ENCODE results near the gene ABCA4. TPM values are rescaled to one million over a fixed set of nuclear protein-coding genes. Genes with fewer than 3 reads are reported as not detected.

Gene ABCA4
- total RNA-seq, 1 donor from 2014 or later = 51.7 TPM

DNA sequence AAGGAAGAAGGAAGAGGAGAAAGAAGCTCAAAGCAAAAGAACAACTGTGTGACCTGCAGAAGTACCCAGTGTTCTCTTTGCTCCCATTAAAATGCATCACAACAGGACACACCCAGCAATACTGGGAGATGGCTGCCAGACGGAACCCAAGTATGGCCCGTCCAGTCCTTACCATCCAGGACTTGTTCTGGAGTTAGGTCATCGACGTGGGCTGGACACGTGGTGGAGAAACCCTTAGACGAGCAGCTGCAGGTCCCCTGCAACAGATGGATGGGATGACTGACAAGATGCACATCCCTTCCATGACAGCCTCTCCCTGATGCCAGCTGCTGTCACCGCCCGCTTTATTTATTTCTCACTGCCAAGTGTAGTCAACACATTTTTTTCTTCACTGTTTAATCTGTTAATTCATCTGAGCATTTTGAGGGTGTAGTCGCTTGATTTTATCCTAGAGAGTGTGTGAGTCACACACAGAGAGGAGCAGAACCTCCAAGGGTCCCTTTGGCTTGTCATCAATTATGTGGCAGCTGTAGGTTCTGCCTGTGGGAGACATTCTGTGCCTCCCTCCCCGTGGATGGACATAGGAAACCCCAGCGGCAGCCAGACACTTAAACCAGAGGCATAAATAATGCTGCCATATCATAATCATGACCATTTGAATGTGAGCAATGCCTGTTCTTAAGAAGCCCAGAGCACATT, 80.9 kb downstream of the ABCA4 start:
- H3K27me3 Mint-ChIP-seq (ENCODE audit: unreplicated experiment) = peaks cover 4% of the 10 kb centered on the region
- H3K4me1 Mint-ChIP-seq (ENCODE audit: unreplicated experiment) = peaks cover 76% of the 10 kb centered on the region
- peak overlapping the region; percentile 58 for H3K27ac Mint-ChIP-seq (ENCODE audit: unreplicated experiment)
- no peaks in the 10 kb centered on the region for H3K9me3 Mint-ChIP-seq (ENCODE audit: unreplicated experiment)
- no peak for DNase-seq (ENCODE audit: low spot score)
- H3K36me3 Mint-ChIP-seq (ENCODE audit: low read depth, unreplicated experiment) = peaks cover 50% of the 10 kb centered on the region
- TF ChIP-seq, protein P1, sequence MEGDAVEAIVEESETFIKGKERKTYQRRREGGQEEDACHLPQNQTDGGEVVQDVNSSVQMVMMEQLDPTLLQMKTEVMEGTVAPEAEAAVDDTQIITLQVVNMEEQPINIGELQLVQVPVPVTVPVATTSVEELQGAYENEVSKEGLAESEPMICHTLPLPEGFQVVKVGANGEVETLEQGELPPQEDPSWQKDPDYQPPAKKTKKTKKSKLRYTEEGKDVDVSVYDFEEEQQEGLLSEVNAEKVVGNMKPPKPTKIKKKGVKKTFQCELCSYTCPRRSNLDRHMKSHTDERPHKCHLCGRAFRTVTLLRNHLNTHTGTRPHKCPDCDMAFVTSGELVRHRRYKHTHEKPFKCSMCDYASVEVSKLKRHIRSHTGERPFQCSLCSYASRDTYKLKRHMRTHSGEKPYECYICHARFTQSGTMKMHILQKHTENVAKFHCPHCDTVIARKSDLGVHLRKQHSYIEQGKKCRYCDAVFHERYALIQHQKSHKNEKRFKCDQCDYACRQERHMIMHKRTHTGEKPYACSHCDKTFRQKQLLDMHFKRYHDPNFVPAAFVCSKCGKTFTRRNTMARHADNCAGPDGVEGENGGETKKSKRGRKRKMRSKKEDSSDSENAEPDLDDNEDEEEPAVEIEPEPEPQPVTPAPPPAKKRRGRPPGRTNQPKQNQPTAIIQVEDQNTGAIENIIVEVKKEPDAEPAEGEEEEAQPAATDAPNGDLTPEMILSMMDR (IDR thresholded peaks at IDR 0.05; ENCODE audit: unreplicated experiment) = peak; percentile 48
- peak overlapping the region; percentile 29 for H3K4me3 Mint-ChIP-seq (ENCODE audit: unreplicated experiment)

DNA sequence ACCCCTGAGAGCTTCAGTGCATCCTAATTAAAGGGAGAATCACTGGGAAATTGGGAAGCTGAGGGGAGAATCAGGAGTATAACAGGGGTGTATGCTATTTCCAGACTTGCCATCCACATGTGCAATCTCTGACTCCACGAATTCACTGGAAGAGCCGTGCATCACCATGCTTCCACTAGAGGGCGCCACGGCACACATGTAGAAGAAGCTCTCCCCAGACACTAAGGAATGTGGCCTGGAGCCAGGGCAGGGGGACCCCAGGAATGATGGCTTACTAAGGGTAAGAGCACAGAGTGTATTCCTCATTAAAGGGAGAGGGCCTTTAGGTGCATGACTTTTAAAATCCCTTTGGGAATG, 81.5 kb downstream of the ABCA4 start:
- peaks cover 4% of the 10 kb centered on the region for H3K27me3 Mint-ChIP-seq (ENCODE audit: unreplicated experiment)
- H3K9me3 Mint-ChIP-seq (ENCODE audit: unreplicated experiment) = no peaks in the 10 kb centered on the region
- peak overlapping the region; percentile 58 for H3K27ac Mint-ChIP-seq (ENCODE audit: unreplicated experiment)
- TF ChIP-seq, protein P1 (IDR thresholded peaks at IDR 0.05; ENCODE audit: unreplicated experiment) = peak; percentile 91
- H3K4me3 Mint-ChIP-seq (ENCODE audit: unreplicated experiment) = peak overlapping the region; percentile 14
- peaks cover 72% of the 10 kb centered on the region for H3K4me1 Mint-ChIP-seq (ENCODE audit: unreplicated experiment)
- H3K36me3 Mint-ChIP-seq (ENCODE audit: low read depth, unreplicated experiment) = peaks cover 52% of the 10 kb centered on the region
- DNase-seq (ENCODE audit: low spot score) = peak; percentile 80

- Mint-ChIP-seq H3K27ac (ENCODE audit: unreplicated experiment) (peak overlapping the region; percentile 97), H3K27me3 (ENCODE audit: unreplicated experiment) (peaks cover 4% of the 10 kb centered on the region), H3K4me1 (ENCODE audit: unreplicated experiment) (peaks cover 69% of the 10 kb centered on the region), H3K4me3 (ENCODE audit: unreplicated experiment) (no peak overlapping the region), H3K36me3 (ENCODE audit: low read depth, unreplicated experiment) (peaks cover 52% of the 10 kb centered on the region), H3K9me3 (ENCODE audit: unreplicated experiment) (no peaks in the 10 kb centered on the region)
- TF ChIP-seq, protein P1 (IDR thresholded peaks at IDR 0.05; ENCODE audit: unreplicated experiment) = no peak
- DNase-seq (ENCODE audit: low spot score) = peak; percentile 38
Observed at GRCh38 chr1:94038511-94038910, 82.4 kb downstream of the ABCA4 start.

DNA sequence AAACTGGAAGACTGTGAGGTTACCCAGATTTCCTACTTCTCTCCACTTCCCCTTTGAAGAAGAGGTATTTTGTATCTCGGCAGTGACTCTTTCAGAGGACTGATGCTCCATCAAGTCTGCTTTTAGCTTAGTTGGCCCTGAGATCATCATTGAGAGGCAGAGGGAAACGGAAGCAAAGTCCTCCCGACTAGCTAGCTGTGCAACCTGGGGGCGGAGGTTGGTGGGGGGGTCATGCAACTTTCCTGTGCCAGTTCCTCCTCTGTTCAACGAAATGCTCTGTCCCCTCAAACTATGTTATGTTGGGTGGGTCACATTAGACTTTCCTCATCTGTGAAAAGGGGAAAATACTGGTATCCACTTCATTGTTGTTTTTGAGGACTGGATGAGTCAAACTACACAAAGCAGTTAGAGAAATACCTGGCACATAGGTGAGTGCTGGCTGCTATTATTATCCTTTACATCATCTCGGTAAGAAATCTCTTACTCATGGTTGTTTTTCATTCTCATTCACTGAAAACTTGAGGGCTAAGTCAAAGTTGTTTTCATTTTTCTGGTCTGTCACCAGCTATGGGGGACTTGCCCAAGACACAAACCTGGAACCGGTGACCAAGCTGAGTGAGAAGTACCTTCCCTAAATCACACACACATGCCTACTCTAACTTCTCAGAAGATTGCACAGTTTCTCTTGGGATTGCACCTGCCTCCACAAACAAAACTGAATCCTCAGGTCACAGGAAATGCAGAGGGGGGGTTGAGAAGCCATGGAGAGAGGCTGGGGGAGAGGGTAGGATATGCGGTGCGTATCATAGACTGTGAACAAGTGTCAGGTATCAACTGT, 83.3 kb downstream of the ABCA4 start:
- Mint-ChIP-seq H3K36me3 (ENCODE audit: low read depth, unreplicated experiment) (peaks cover 45% of the 10 kb centered on the region), H3K4me3 (ENCODE audit: unreplicated experiment) (peak overlapping the region; percentile 8), H3K27me3 (ENCODE audit: unreplicated experiment) (peaks cover 4% of the 10 kb centered on the region), H3K27ac (ENCODE audit: unreplicated experiment) (peak overlapping the region; percentile 97), H3K4me1 (ENCODE audit: unreplicated experiment) (peaks cover 68% of the 10 kb centered on the region), H3K9me3 (ENCODE audit: unreplicated experiment) (no peaks in the 10 kb centered on the region)
- TF ChIP-seq, protein P1 (IDR thresholded peaks at IDR 0.05; ENCODE audit: unreplicated experiment) = no peak
- DNase-seq (ENCODE audit: low spot score) = no peak

- Mint-ChIP-seq H3K9me3 (ENCODE audit: unreplicated experiment) (no peaks in the 10 kb centered on the region), H3K4me3 (ENCODE audit: unreplicated experiment) (no peak overlapping the region), H3K36me3 (ENCODE audit: low read depth, unreplicated experiment) (peaks cover 40% of the 10 kb centered on the region), H3K27me3 (ENCODE audit: unreplicated experiment) (peaks cover 4% of the 10 kb centered on the region), H3K27ac (ENCODE audit: unreplicated experiment) (peak overlapping the region; percentile 97), H3K4me1 (ENCODE audit: unreplicated experiment) (peaks cover 65% of the 10 kb centered on the region)
- DNase-seq (ENCODE audit: low spot score) = no peak
- TF ChIP-seq, protein P1 (IDR thresholded peaks at IDR 0.05; ENCODE audit: unreplicated experiment) = no peak
Observed at GRCh38 chr1:94036730-94037129, 84.2 kb downstream of the ABCA4 start.

All from endothelial cell (in vitro differentiated cells).